ENCODE measurements around the gene CYP21A2. TPM values are rescaled to one million over a fixed set of nuclear protein-coding genes. Genes with fewer than 3 reads are reported as not detected.
A peak's percentile ranks its signal among the peaks of the same experiment; 100 is the strongest.

The CYP21A2 gene
- total and polyA plus RNA-seq, 2 donors (not counting 1 experiment from before 2014, with no cell fraction given) = not detected

GRCh38 chr6:32045811-32046449 is 7.7 kb downstream of the CYP21A2 start:
- Histone ChIP-seq H3K27ac (ENCODE audit: insufficient read depth, low read length) (peak overlapping the region; percentile 82), H4K20me1 (ENCODE audit: control insufficient read depth, extremely low read depth, insufficient read depth, low read length) (no peaks in the 10 kb centered on the region), H3K4me3 (replicated peaks in 1 of 4; ENCODE audit: control extremely low read depth in 1 of 4, insufficient read depth in 1 of 4, low read depth in 3 of 4, low read length in 4 of 4) (no peak overlapping the region), H3K36me3 (ENCODE audit: control insufficient read depth, insufficient read depth, low read length) (peaks cover 1% of the 10 kb centered on the region), H3K4me2 (ENCODE audit: extremely low read depth, insufficient read depth, low read length) (no peak overlapping the region), H3K27me3 (ENCODE audit: control insufficient read depth, insufficient read depth, low read length) (no peaks in the 10 kb centered on the region), H3K4me1 (ENCODE audit: control insufficient read depth, extremely low read depth, insufficient read depth, low read length) (peaks cover 23% of the 10 kb centered on the region), H3K9ac (ENCODE audit: insufficient read depth, low read length) (peak overlapping the region; percentile 58), H3K79me2 (ENCODE audit: control insufficient read depth, insufficient read depth, low read length) (no peaks in the 10 kb centered on the region), H3K9me3 (ENCODE audit: control insufficient read depth, insufficient read depth, low read depth, low read length) (no peaks in the 10 kb centered on the region), H2AFZ (ENCODE audit: low read length) (no peak overlapping the region)
- TF ChIP-seq EZH2 (IDR thresholded peaks at IDR 0.05; ENCODE audit: low read length, missing control alignments) = no peak
- TF ChIP-seq, protein P1, sequence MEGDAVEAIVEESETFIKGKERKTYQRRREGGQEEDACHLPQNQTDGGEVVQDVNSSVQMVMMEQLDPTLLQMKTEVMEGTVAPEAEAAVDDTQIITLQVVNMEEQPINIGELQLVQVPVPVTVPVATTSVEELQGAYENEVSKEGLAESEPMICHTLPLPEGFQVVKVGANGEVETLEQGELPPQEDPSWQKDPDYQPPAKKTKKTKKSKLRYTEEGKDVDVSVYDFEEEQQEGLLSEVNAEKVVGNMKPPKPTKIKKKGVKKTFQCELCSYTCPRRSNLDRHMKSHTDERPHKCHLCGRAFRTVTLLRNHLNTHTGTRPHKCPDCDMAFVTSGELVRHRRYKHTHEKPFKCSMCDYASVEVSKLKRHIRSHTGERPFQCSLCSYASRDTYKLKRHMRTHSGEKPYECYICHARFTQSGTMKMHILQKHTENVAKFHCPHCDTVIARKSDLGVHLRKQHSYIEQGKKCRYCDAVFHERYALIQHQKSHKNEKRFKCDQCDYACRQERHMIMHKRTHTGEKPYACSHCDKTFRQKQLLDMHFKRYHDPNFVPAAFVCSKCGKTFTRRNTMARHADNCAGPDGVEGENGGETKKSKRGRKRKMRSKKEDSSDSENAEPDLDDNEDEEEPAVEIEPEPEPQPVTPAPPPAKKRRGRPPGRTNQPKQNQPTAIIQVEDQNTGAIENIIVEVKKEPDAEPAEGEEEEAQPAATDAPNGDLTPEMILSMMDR (conservative IDR thresholded peaks at IDR 0.05 in 1 of 2, IDR thresholded peaks at IDR 0.05 in 1 of 2; ENCODE audit: low read depth in 1 of 2, low read length in 2 of 2) = no peak
- DNase-seq (ENCODE audit: low read depth in 2 of 2) = no peak

DNA sequence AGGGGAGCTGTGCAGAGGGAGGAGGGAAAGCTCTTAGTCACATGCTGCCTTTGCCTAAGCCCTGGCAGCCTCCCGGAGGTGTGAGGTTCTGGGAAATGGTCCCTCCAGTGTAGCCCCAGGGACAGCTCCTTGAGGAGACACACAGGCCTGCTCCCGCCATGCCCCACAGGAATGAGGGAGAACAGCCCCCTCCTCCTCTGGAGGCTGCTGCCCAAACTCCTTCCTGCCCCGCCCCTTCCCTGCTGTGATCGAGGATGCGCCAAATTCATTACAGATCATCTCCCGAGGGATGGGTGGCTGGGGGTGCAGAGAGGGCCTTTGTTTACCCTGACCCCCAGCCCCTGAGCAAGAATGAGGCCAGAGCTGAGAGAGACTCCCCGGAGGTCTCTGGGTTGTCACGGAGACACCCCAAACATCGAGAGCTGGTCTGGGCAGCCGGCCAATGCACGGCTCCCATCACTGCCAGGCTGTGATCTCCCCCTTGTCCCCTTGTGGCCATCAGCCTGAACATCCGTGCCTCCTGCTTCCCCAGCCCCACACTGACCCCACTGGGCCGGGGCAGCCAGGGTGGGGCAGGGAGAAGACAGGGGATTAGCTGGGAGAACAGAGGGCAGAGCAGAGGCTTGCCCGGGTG is 8.4 kb downstream of the CYP21A2 start:
- Histone ChIP-seq H3K9ac (ENCODE audit: insufficient read depth, low read length) (peak overlapping the region; percentile 58), H3K27ac (ENCODE audit: insufficient read depth, low read length) (peak overlapping the region; percentile 82), H3K36me3 (ENCODE audit: control insufficient read depth, insufficient read depth, low read length) (peaks cover 1% of the 10 kb centered on the region), H3K4me1 (ENCODE audit: control insufficient read depth, extremely low read depth, insufficient read depth, low read length) (peaks cover 23% of the 10 kb centered on the region), H2AFZ (ENCODE audit: low read length) (no peak overlapping the region), H3K79me2 (ENCODE audit: control insufficient read depth, insufficient read depth, low read length) (no peaks in the 10 kb centered on the region), H3K4me2 (ENCODE audit: extremely low read depth, insufficient read depth, low read length) (no peak overlapping the region), H4K20me1 (ENCODE audit: control insufficient read depth, extremely low read depth, insufficient read depth, low read length) (no peaks in the 10 kb centered on the region), H3K9me3 (ENCODE audit: control insufficient read depth, insufficient read depth, low read depth, low read length) (no peaks in the 10 kb centered on the region), H3K27me3 (ENCODE audit: control insufficient read depth, insufficient read depth, low read length) (no peaks in the 10 kb centered on the region), H3K4me3 (replicated peaks in 1 of 4; ENCODE audit: control extremely low read depth in 1 of 4, insufficient read depth in 1 of 4, low read depth in 3 of 4, low read length in 4 of 4) (no peak overlapping the region)
- DNase-seq (ENCODE audit: low read depth in 2 of 2) = peak; percentile 6 to 23
- TF ChIP-seq, protein P1 (conservative IDR thresholded peaks at IDR 0.05 in 1 of 2, IDR thresholded peaks at IDR 0.05 in 1 of 2; ENCODE audit: low read depth in 1 of 2, low read length in 2 of 2) = no peak
- no peak for TF ChIP-seq EZH2 (IDR thresholded peaks at IDR 0.05; ENCODE audit: low read length, missing control alignments)

DNA sequence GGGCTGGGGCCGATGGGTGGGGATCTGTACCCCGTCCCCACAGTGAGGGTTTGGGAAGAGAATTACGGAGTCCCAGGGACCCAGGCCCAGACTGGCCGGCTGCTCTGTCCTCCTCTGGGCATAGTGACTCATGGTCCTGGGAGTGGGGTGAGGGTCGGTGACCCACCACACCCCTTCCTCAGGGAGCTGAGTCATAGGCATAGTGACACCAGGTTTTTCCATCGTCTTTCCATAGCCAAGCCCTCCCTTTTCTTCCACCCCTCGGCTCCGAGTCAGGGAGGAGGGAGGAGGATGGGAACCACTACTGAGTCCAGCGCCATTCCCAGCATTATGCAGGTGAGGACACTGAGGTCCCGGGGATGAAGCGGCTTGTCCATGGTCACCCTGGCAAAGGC is 8.9 kb downstream of the CYP21A2 start:
- no peak overlapping the region for H2AFZ ChIP-seq (ENCODE audit: low read length)
- peak; percentile 47 to 63 for DNase-seq (ENCODE audit: low read depth in 2 of 2)
- TF ChIP-seq, protein P1 (conservative IDR thresholded peaks at IDR 0.05 in 1 of 2, IDR thresholded peaks at IDR 0.05 in 1 of 2; ENCODE audit: low read depth in 1 of 2, low read length in 2 of 2) = no peak
- no peak for TF ChIP-seq EZH2 (IDR thresholded peaks at IDR 0.05; ENCODE audit: low read length, missing control alignments)
- peak overlapping the region; percentile 82 for H3K27ac ChIP-seq (ENCODE audit: insufficient read depth, low read length)
- H3K27me3 ChIP-seq (ENCODE audit: control insufficient read depth, insufficient read depth, low read length) = no peaks in the 10 kb centered on the region
- H3K9ac ChIP-seq (ENCODE audit: insufficient read depth, low read length) = peak overlapping the region; percentile 58
- H4K20me1 ChIP-seq (ENCODE audit: control insufficient read depth, extremely low read depth, insufficient read depth, low read length) = no peaks in the 10 kb centered on the region
- H3K9me3 ChIP-seq (ENCODE audit: control insufficient read depth, insufficient read depth, low read depth, low read length) = no peaks in the 10 kb centered on the region
- H3K79me2 ChIP-seq (ENCODE audit: control insufficient read depth, insufficient read depth, low read length) = no peaks in the 10 kb centered on the region
- H3K36me3 ChIP-seq (ENCODE audit: control insufficient read depth, insufficient read depth, low read length) = peaks cover 1% of the 10 kb centered on the region
- no peak overlapping the region for H3K4me3 ChIP-seq (replicated peaks in 1 of 4; ENCODE audit: control extremely low read depth in 1 of 4, insufficient read depth in 1 of 4, low read depth in 3 of 4, low read length in 4 of 4)
- H3K4me2 ChIP-seq (ENCODE audit: extremely low read depth, insufficient read depth, low read length) = peak overlapping the region; percentile 40
- H3K4me1 ChIP-seq (ENCODE audit: control insufficient read depth, extremely low read depth, insufficient read depth, low read length) = peaks cover 23% of the 10 kb centered on the region
